Measurements from ENCODE around the gene NDUFAF8.

NDUFAF8 gene

GRCh38 chr17:81196505-81197408 is 42.4 kb upstream of the NDUFAF8 start:
- Mint-ChIP-seq H3K9me3 (no peaks in the 10 kb centered on the region), H3K4me3 (no peak overlapping the region), H3K36me3 (ENCODE audit: insufficient read depth) (peaks cover 2% of the 10 kb centered on the region), H3K4me1 (no peaks in the 10 kb centered on the region), H3K27me3 (no peaks in the 10 kb centered on the region), H3K27ac (ENCODE audit: low read depth) (no peak overlapping the region)
- DNase-seq (ENCODE audit: low spot score in 2 of 2) (no peak), ATAC-seq (replicated peaks; ENCODE audit: extremely low read depth, poor library complexity, severe bottlenecking) (no peak)

- DNase-seq (ENCODE audit: low spot score in 2 of 2), result no peak
- Mint-ChIP-seq H3K27me3 (no peaks in the 10 kb centered on the region), H3K9me3 (no peaks in the 10 kb centered on the region), H3K36me3 (ENCODE audit: insufficient read depth) (peaks cover 2% of the 10 kb centered on the region), H3K4me1 (no peaks in the 10 kb centered on the region), H3K27ac (ENCODE audit: low read depth) (no peak overlapping the region), H3K4me3 (no peak overlapping the region)
- no peak for ATAC-seq (replicated peaks; ENCODE audit: extremely low read depth, poor library complexity, severe bottlenecking)
Observed at GRCh38 chr17:81197409-81197795, 41.7 kb upstream of the NDUFAF8 start.

GRCh38 chr17:81197831-81198490 is 41.2 kb upstream of the NDUFAF8 start:
- H3K36me3 Mint-ChIP-seq (ENCODE audit: insufficient read depth), result peaks cover 2% of the 10 kb centered on the region
- no peak for DNase-seq (ENCODE audit: low spot score in 2 of 2)

GRCh38 chr17:81198826-81199481 is 40.2 kb upstream of the NDUFAF8 start:
- no peak for ATAC-seq (replicated peaks; ENCODE audit: extremely low read depth, poor library complexity, severe bottlenecking)
- Mint-ChIP-seq H3K27ac (ENCODE audit: low read depth) (no peak overlapping the region), H3K4me1 (no peaks in the 10 kb centered on the region)

More at GRCh38 chr17:81197831-81198490, 41.2 kb upstream of the NDUFAF8 start:
- H3K27me3 Mint-ChIP-seq, result no peaks in the 10 kb centered on the region
- no peak for ATAC-seq (replicated peaks; ENCODE audit: extremely low read depth, poor library complexity, severe bottlenecking)
- no peak overlapping the region for H3K27ac Mint-ChIP-seq (ENCODE audit: low read depth)
- H3K4me1 Mint-ChIP-seq, result no peaks in the 10 kb centered on the region
- H3K9me3 Mint-ChIP-seq, result no peaks in the 10 kb centered on the region
- H3K4me3 Mint-ChIP-seq, result no peak overlapping the region

GRCh38 chr17:81199482-81199830 is 39.7 kb upstream of the NDUFAF8 start:
- no peaks in the 10 kb centered on the region for H3K27me3 Mint-ChIP-seq
- H3K4me3 Mint-ChIP-seq, result no peak overlapping the region
- DNase-seq (ENCODE audit: low spot score in 2 of 2) (no peak), ATAC-seq (replicated peaks; ENCODE audit: extremely low read depth, poor library complexity, severe bottlenecking) (no peak)
- H3K36me3 Mint-ChIP-seq (ENCODE audit: insufficient read depth), result peaks cover 1% of the 10 kb centered on the region
- no peak overlapping the region for H3K27ac Mint-ChIP-seq (ENCODE audit: low read depth)
- H3K4me1 Mint-ChIP-seq, result no peaks in the 10 kb centered on the region
- no peaks in the 10 kb centered on the region for H3K9me3 Mint-ChIP-seq

More at GRCh38 chr17:81198826-81199481, 40.2 kb upstream of the NDUFAF8 start:
- Mint-ChIP-seq H3K9me3 (no peaks in the 10 kb centered on the region), H3K36me3 (ENCODE audit: insufficient read depth) (peaks cover 1% of the 10 kb centered on the region), H3K27me3 (no peaks in the 10 kb centered on the region), H3K4me3 (no peak overlapping the region)
- no peak for DNase-seq (ENCODE audit: low spot score in 2 of 2)

GRCh38 chr17:81200201-81200600 is 38.9 kb upstream of the NDUFAF8 start:
- no peak overlapping the region for H3K27ac Mint-ChIP-seq (ENCODE audit: low read depth)
- peaks cover 1% of the 10 kb centered on the region for H3K36me3 Mint-ChIP-seq (ENCODE audit: insufficient read depth)
- no peaks in the 10 kb centered on the region for H3K27me3 Mint-ChIP-seq
- ATAC-seq (replicated peaks; ENCODE audit: extremely low read depth, poor library complexity, severe bottlenecking) (no peak), DNase-seq (ENCODE audit: low spot score in 2 of 2) (no peak)
- no peaks in the 10 kb centered on the region for H3K9me3 Mint-ChIP-seq
- H3K4me3 Mint-ChIP-seq, result no peak overlapping the region
- H3K4me1 Mint-ChIP-seq, result no peaks in the 10 kb centered on the region

- Mint-ChIP-seq H3K27ac (ENCODE audit: low read depth) (no peak overlapping the region), H3K27me3 (no peaks in the 10 kb centered on the region), H3K36me3 (ENCODE audit: insufficient read depth) (peaks cover 1% of the 10 kb centered on the region), H3K9me3 (no peaks in the 10 kb centered on the region), H3K4me1 (no peaks in the 10 kb centered on the region), H3K4me3 (no peak overlapping the region)
- DNase-seq (ENCODE audit: low spot score in 2 of 2) (no peak), ATAC-seq (replicated peaks; ENCODE audit: extremely low read depth, poor library complexity, severe bottlenecking) (no peak)
Observed at GRCh38 chr17:81200695-81201580, 38.2 kb upstream of the NDUFAF8 start.

- Mint-ChIP-seq H3K27me3 (no peaks in the 10 kb centered on the region), H3K9me3 (no peaks in the 10 kb centered on the region), H3K4me1 (no peaks in the 10 kb centered on the region), H3K36me3 (ENCODE audit: insufficient read depth) (peaks cover 1% of the 10 kb centered on the region), H3K4me3 (no peak overlapping the region), H3K27ac (ENCODE audit: low read depth) (no peak overlapping the region)
- ATAC-seq (replicated peaks; ENCODE audit: extremely low read depth, poor library complexity, severe bottlenecking) (no peak), DNase-seq (ENCODE audit: low spot score in 2 of 2) (no peak)
Observed at GRCh38 chr17:81202318-81202717, 36.8 kb upstream of the NDUFAF8 start.

- no peaks in the 10 kb centered on the region for H3K9me3 Mint-ChIP-seq
- H3K4me3 Mint-ChIP-seq, result no peak overlapping the region
- H3K36me3 Mint-ChIP-seq (ENCODE audit: insufficient read depth), result peaks cover 1% of the 10 kb centered on the region
- H3K4me1 Mint-ChIP-seq, result no peaks in the 10 kb centered on the region
- H3K27ac Mint-ChIP-seq (ENCODE audit: low read depth), result no peak overlapping the region
- no peak for DNase-seq (ENCODE audit: low spot score in 2 of 2)
- no peak for ATAC-seq (replicated peaks; ENCODE audit: extremely low read depth, poor library complexity, severe bottlenecking)
- no peaks in the 10 kb centered on the region for H3K27me3 Mint-ChIP-seq
Observed at GRCh38 chr17:81203136-81203535, 36.0 kb upstream of the NDUFAF8 start.

GRCh38 chr17:81204578-81204977 is 34.5 kb upstream of the NDUFAF8 start:
- ATAC-seq (replicated peaks; ENCODE audit: extremely low read depth, poor library complexity, severe bottlenecking) (no peak), DNase-seq (ENCODE audit: low spot score in 2 of 2) (no peak)
- no peaks in the 10 kb centered on the region for H3K4me1 Mint-ChIP-seq
- H3K9me3 Mint-ChIP-seq, result no peaks in the 10 kb centered on the region
- no peak overlapping the region for H3K4me3 Mint-ChIP-seq
- H3K27me3 Mint-ChIP-seq, result no peaks in the 10 kb centered on the region
- peaks cover 1% of the 10 kb centered on the region for H3K36me3 Mint-ChIP-seq (ENCODE audit: insufficient read depth)
- H3K27ac Mint-ChIP-seq (ENCODE audit: low read depth), result no peak overlapping the region

- H3K9me3 Mint-ChIP-seq, result no peaks in the 10 kb centered on the region
- no peaks in the 10 kb centered on the region for H3K4me1 Mint-ChIP-seq
- H3K4me3 Mint-ChIP-seq, result no peak overlapping the region
- H3K27ac Mint-ChIP-seq (ENCODE audit: low read depth), result no peak overlapping the region
- no peaks in the 10 kb centered on the region for H3K27me3 Mint-ChIP-seq
- no peaks in the 10 kb centered on the region for H3K36me3 Mint-ChIP-seq (ENCODE audit: insufficient read depth)
- ATAC-seq (replicated peaks; ENCODE audit: extremely low read depth, poor library complexity, severe bottlenecking) (no peak), DNase-seq (ENCODE audit: low spot score in 2 of 2) (no peak)
Observed at GRCh38 chr17:81206166-81206565, 33.0 kb upstream of the NDUFAF8 start.

- DNase-seq (ENCODE audit: low spot score in 2 of 2) (no peak), ATAC-seq (replicated peaks; ENCODE audit: extremely low read depth, poor library complexity, severe bottlenecking) (no peak)
- no peaks in the 10 kb centered on the region for H3K27me3 Mint-ChIP-seq
- H3K9me3 Mint-ChIP-seq, result no peaks in the 10 kb centered on the region
- H3K27ac Mint-ChIP-seq (ENCODE audit: low read depth), result no peak overlapping the region
- peaks cover under 1% of the 10 kb centered on the region for H3K36me3 Mint-ChIP-seq (ENCODE audit: insufficient read depth)
- H3K4me1 Mint-ChIP-seq, result no peaks in the 10 kb centered on the region
- no peak overlapping the region for H3K4me3 Mint-ChIP-seq
Observed at GRCh38 chr17:81206657-81207056, 32.5 kb upstream of the NDUFAF8 start.
